Globus pallidus (tissue), 1 donor: Measurements from ENCODE around the gene RAB3B.

ENCODE experiments used
- DNase-seq: peaks from one replicate; pipeline ENCODE4 v3.0.0-alpha.2; 2015; ENCODE audit warnings: low spot score

The RAB3B gene

DNA sequence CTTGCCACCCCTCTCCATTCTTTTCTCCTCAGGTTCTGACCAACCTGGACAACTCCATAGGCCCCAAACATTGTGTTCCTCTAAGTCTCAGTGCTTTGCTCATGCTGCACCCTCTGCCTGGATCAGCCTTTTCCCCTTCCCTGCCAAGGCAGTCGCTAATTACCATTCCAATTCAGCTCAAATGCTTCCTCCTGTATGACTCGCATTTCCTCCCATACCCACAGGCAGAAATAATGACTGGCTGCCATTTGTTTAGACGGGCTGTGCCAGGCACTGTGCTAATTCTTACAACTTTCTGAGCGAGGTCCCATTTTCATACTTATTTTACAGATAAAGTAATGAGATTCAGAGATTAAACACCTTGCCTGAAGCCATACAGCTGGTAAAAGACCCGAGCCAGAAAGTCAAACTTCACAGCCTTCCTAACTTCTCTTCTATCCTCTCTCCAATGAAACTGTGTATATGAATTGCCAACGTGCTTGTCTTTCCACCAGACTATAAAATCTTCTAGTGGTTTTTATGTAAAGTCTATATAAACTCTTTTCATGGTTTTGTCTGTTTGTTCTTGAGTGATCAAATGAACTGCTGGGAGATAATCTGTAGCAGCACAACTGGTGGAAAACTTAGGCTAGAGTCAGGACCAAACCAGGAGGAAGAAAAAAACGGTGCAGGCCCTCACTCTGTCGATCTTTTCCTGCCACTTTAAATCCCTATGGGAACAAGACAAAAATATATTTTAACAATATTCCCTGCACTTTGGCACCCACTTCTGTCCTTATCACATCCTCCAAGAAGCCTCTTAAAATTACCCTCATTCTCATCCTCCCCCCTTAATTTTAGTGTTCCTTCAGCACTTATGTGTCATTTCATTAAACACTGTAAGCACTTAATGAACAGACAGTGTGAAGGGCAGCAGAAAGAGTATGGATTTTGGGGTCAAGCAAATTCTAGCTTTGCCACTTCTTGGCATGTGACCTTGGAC lies 33.7 kb downstream of the RAB3B start:
- DNase-seq, result no peak

DNA sequence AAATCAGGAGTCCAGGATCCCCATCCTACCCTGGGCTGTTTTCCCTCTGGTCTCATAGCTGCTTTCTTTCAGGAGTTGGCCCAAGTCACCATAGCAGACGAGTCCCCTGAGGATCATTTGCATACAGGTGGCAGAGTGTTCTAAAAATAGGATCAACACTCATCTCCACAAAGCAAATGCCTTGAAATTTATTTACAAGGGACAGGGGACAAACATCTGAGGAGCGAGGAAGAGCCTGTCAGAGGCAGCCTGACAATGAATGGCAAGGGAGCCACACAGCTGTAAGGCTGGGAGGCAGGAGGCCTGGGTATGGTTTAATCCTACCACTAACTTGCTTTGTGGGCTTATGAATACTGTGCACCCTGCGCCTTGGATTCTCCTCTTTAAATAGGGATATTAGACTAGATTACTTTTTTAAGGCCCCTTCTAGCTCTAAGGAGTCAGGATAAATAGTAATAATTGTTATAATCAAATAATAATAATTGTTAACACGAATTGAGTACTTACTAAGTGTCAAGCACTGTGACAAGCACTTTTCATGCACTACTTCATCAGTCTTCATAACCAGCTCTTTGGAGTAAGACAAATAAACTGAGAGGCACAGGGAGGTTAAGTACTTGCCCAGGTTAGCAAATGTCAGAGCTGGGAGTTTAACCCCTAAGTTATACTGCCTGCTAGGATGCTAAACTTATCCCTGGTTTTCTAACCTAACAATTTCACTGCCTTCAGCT lies 34.5 kb downstream of the RAB3B start:
- no peak for DNase-seq

DNA sequence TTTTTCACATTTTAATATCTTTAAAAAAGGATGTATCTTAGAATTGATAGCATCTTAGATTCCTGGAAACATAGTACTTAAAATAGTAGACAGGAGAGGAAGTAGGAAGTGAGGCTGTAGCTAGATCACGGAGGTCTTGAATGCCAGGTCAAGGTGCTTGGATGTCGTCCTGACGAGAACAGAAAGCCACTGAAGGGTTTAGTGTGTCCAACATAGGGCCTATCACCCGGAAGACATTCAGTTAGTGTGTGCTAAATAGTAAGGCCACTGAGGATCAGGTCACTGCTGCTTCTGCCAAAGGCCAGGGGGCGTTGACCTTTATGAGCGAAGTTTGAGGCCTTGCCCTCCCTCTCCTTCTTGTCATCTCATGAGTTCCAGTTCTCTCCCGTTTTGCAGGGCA lies 35.7 kb downstream of the RAB3B start:
- no peak for DNase-seq

DNA sequence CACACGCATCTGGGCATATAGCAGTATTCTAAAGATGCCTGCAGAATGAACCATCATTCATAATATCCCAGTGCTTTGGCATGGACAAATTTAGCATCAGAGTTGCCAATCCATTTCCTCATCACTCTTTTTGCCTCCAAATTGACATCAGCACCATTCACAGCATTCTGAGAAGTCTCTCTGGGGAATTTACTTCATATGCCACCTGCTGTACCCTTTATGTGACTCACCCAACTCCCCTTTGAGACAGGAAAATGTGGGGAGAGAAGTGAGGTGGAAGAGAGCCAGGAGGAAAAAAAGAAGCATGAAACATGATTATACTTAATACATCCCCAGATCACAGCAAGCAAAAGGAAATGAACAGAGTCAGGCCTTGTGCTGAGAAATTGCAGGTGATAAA lies 37.4 kb downstream of the RAB3B start:
- DNase-seq, result no peak

DNA sequence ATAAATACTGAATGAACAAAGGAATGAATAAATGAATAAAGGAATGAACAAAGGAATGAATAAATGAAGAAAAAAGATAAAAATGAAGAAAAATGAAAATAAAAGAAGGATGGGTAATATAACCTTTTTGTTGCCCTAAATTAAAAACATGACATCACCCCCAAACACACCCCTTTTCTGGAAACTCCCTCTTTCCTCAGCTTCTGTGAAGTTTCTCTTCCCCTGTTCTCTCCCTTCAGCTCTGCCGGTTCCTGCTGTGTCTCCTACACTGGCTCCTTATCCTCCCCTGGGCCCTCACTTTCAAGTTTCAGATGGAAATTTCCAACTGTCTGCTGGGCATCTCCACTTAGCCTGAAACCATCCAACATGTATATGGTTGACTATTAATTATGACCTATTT lies 37.9 kb downstream of the RAB3B start:
- no peak for DNase-seq

DNA sequence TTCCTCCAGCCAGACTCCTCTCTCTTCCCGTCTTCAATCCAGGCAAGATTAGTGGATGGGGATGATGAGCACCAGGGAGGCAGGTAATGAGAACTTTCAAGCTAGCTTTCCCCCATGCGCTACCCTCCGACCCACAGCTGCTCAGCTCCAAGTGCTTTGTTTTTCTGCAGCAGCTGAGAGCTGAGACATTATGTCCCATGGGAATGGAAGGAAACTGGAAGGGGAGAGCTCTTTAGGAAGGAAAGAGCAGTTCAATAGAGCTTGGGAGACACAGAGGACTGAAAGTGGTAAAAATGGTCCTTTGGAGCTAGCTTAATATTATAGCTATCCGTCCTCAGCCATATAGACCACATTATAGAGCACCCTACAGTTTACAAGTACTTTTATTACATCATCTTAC lies 39.8 kb downstream of the RAB3B start:
- no peak for DNase-seq

DNA sequence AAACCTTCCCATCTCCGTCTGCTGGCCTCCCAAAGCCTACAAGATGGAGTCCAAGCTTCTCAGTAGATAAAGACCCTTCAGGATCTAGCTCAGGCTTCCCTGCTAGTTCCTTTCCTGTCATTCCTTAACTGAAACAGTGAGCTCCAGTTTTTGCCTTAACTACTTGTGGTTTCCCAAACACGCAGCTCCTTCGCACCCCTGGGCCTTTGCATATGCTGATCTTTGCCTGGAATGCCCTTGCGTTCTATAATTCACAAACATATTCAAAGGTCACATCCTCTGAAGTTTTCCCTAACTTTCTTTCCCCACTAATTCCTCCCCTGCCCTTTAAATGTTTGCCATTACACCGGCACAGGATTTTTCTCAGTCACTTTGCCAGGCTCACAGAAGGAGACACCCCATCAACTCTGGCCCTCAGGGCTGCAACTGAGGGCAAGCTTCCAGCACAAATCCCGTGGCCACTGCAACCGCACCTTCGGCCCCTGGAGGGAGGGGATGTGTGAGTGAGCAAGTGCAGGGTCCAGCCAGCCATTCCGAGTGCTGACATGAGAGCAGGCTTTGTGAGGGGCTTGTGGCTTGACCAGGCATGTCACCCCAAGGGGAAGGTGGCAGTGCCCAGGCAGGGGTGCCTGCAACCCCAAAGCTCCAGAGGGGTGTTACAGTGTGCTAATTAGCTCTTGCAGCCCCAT lies 41.3 kb downstream of the RAB3B start:
- DNase-seq, result no peak

DNA sequence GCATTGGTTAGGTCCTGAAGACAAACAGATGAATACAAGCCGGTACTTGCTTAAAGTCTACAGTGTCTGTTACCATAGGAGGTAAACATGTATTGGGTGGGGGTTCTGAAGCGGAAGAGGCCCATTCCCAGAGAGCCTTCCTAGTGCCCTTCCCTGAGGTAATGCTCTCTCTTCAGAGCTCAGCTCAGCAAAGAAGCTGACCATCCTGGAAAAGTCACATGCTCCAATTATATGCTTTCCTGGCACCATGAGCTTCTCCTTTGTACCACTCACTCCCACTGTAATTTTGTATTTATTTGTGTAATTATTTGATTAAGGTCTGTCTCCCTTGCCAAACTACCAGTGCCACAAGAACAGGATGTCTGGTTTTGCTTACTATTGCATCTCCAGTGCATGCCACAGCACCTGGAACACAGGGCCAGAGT lies 42.0 kb downstream of the RAB3B start:
- DNase-seq, result no peak

DNA sequence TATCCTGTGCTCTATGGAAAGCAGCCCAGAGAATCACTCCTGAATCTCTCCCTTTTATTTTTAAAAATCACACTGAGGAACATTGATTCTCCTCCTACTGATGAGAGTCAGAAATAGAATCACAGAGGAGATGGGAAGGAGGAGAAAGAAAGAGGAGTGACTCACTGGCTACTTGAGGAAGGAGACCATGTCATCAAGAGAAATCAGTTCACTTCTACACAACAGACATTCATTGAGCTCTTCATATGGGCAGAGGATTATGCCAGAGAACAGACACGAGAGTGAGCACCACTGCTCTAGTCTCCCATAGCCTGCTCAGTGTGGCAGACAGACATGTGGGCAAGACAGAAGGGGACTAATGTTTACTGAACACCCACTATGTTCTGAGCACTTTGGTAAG lies 44.2 kb downstream of the RAB3B start:
- no peak for DNase-seq

DNA sequence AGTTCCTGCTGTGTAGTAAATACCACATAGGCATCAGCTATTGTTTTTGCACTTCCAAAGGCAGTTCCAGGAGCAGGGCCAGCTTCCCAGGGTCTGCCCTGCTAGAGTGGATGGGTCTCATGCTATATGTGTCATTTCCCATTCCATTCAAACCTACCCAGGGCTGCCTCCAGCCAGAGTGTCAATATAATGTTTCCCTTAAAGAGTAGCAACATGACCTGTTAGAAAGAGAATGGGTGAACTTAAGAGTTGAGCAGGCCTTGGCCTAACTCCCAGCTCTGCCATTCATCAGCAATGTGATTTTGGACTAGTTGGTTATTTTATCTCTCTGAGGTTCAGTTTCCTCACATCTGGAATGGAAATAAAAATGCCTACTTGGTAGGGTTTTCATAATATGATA lies 44.9 kb downstream of the RAB3B start:
- DNase-seq, result no peak

DNA sequence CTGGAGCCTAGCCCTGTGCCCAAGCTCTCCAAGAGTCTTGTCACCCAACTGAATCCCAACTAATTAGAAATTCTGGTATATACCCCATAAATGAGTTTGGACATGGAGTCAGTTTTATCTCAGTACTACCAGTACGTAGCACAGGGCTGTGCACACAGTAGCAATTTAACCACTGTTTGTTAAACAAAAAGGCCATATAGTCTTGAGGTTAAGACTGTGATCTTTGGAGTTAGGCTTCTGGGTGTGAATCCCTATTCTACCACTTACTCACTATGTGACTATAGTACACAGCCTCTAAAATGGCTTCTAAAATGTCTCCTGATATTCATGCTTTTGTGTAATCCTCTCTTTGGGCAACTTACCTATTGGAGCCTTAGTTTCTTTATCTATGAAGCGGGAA lies 48.2 kb downstream of the RAB3B start:
- DNase-seq, result no peak

DNA sequence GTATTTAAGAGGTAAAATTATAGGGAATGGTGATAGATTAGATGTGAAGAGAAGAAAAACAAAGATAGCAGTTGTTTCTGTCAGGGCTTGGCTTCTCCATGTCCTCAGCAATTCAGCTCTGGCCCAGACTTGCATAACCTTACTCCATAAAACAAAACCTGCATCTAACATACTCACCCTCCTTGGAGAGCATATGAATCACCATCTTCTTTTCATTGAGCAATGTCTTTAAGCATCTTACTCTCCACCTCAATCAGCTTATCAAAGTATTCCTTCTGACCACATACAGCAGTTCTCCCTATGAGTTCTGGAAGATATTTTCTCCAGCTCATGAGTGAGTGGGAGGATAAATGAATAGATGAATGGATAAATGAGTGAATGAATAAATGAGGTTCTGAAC lies 49.0 kb downstream of the RAB3B start:
- no peak for DNase-seq

DNA sequence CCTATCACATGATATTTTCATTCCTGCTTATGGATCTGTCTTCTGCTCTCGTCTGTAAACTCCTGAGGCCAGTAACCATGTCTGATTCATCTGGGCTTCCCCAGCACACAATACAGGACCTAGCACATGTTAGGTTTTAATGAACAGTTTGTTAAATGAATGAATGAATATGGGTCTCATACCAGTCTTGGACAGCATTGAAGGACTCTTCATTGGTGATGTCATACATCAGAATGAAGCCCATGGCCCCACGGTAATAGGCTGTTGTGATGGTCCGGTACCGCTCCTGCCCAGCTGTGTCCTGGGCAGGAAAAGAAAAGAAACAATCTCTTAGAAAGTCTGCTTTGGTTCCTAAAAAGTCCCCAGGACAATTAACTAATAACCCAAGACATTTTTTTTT lies 53.4 kb downstream of the RAB3B start:
- no peak for DNase-seq

DNA sequence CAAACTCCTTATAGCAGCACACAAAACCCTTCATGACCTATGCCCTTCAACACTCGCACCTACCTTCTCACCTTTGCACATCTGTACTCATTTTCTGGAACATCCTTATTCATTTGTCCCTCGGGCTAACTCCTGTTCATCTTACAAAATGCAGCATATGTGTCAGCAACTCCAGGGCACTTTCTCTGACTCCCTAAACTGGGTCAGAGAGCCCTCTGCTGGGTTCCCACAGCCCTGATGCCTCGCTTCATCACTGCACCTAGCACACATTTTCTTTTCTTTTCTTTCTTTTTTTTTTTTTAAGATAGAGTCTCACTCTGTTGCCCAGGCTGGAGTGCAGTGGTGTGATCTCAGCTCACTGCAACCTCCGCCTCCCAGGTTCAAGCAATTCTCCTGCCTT lies 54.0 kb downstream of the RAB3B start:
- no peak for DNase-seq

DNA sequence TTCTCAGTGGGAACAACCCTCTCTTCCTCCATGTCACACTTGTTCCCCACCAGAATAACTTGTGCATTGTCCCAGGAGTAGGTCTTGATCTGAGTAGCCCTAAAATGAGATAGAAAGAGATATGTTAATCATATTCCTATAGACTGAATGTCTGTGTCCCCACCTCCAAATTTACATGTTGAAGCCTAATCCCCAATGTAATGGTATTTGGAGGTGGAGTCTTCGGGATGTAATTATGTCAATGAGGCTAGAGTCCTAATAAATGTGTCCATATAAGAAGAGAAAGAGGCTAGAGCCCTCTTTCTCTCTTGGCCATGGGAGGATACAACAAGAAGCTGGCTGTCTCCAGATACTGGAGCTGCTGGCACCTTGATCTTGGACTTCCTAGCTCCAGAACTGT lies 57.2 kb downstream of the RAB3B start:
- no peak for DNase-seq

DNA sequence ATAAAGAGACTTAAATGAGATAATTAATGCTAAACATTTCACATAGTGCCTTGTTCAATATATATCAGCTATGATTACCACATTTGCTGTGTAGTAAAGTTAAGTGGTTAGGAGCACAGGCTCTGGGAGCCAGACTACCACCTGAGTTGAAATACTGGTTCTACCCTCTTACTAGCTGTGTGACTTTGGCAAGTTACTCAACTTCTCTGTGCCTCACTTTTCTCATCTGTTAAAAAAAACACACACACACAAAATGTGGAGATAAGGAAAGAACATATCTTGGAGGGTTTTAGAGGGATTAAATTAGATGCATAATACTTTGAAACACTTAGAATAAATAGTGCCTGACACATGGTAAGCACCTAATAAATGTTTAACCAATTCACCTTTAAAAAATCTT lies 60.2 kb downstream of the RAB3B start:
- no peak for DNase-seq

DNA sequence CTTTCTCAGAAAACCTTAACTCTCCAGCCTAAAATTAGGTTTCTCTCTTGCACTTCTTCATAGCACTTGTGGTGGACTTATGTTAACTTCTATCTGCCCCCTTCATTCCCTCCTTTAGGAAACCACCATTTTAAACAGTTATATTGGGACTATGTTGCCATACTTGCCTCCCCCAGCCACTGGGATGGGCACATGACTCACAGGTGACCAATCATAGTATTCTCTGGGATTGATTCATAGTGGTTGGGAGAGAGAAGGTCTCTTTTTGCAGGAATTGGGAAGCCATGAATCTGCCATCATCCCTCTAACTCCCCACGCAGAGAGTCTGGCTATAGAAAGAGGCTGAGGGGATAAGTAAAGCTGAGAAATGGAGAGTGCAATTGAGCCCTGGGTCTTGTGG lies 61.6 kb downstream of the RAB3B start:
- no peak for DNase-seq

DNA sequence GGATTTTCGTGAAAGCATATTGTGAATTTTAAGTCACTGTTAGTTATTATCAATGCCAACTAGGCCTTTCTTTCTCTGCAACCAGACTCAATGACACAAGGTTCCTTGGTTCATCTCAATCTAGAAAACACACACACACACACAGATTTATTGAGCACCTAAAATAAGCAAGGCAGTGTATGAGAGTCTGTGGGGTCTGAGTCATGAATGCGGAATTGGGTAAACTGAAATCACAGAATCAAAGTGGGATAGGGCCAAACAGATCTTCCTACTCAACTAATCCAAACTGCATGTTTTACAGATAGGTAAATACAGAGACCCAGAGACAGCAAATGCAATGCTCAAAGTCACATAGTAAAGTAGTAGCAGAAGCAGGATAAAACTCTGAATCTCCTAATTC lies 63.5 kb downstream of the RAB3B start:
- no peak for DNase-seq

DNA sequence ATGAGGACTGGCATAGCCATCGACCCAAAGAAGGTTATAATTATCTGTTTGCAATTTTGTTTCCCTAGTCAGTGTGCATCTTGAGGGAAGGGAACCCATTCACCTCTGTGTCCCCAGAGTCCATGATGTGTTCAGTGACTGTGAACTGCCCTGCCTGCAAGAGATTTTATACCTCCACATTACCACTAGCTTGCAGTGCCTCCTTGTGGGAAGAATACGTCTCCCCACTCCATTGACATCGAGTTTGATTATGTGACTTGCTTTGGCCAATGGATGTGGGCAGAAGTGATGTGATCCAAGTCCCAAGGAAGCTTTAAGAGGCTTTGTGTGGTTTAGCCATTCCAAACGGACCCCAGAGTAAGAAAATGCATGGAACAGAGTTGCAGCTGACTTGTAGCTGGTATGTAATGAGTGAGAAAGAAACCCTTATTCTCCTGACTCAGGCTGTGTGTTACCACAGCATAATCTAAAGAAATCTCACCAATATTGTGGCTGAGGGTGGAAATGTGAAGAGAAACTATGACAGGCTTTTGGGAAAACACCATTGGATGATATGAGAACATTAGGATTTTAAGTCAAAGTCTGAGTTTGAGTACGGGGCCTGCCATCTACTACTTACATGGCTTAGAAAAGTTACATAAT lies 64.2 kb downstream of the RAB3B start:
- peak; percentile 14 for DNase-seq

DNA sequence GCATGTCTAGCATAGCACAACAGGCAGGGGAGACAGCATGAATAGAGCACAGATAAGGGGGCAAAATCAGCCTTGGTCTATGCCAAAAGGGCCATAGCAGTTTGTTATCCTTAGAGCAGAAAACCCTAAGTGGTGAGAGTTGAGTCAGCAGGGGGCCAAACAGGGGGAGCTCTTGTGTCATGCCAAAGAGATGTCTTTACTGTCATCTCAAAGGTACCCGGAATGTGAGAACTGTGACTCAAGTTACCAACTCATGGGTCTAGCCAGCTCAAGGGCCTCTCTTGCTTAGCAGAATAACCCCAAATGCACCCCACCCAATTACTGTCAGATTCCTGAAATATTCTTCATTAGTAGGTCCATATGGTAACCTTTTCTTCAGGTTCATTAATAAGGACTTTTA lies 66.0 kb downstream of the RAB3B start:
- DNase-seq, result no peak

DNA sequence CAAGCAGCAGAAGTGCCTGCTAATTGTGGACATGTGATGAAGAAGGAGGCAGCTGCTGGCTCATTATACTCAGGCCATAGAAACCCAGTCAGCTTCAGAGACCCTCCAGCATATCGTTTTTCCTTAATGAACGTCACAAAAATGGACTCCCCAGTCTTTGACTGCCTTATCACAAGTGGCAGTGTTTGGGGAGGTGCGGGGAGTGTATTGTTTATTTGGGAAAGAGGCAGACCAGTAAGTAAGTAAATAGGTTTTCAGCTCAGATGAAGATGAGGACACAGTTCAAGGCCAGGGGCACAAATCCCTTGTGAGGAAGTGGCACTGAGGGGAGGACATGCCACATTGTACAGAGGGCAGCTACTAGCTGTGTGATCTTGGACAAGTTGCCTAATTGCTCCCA lies 68.5 kb downstream of the RAB3B start:
- DNase-seq, result no peak

DNA sequence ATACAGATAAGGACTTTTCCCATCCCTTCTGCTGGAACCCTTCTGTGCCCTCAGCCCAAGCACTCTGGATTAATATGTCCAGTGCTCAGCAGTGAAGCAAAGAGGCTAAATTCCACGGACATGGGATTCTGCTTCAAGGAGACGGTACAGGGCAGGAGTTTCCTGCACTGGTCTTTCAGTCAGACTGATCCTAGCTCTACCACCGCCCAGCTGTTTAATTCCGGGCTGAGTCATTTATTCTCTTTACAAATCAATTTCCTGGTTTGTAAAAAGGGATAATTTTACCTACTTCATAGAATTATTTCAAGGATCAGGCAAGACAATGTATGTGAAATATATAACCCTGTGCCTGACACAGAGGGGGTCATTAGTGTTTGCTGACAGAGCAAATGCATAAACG lies 70.4 kb downstream of the RAB3B start:
- no peak for DNase-seq
